LNCaP clone FGC (cell line): Measurements from ENCODE around the gene PDPK1.

Source experiments
- DNase-seq: peaks from one replicate; pipeline ENCODE4 v3.0.0-alpha.2; 2011; ENCODE audit warnings: low read depth
- H3K4me3 ChIP-seq: 2 replicates; pipeline ENCODE4 v1.5.1; 2011; ENCODE audit warnings: mild to moderate bottlenecking, low read depth, low read length, control low read depth
- TF ChIP-seq, protein P1 (sequence below): IDR thresholded peaks from 2 replicates; pipeline ENCODE4 v1.5.1; 2012; ENCODE audit warnings: mild to moderate bottlenecking; ENCODE audit not compliant: control insufficient read depth, insufficient read depth; ENCODE audit errors: extremely low read depth

The PDPK1 gene

DNA sequence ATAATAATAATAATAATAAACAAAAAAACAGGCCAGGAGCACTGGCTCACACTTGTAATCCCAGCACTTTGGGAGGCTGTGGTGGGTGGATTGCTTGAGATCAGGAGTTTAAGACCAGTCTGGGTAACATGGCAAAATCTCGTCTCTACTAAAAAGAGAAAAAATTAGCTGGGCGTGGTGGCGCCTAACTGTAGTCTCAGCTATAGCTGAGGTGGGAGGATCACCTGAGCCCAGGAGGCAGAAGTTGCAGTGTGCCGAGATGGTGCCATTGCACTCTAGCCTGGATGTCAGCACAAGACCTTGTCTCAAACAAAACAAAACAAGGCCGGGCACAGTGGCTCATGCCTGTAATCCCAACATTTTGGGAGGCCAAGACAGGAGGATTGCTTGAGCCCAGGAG, 42.8 kb upstream of the PDPK1 start:
- TF ChIP-seq, protein P1, sequence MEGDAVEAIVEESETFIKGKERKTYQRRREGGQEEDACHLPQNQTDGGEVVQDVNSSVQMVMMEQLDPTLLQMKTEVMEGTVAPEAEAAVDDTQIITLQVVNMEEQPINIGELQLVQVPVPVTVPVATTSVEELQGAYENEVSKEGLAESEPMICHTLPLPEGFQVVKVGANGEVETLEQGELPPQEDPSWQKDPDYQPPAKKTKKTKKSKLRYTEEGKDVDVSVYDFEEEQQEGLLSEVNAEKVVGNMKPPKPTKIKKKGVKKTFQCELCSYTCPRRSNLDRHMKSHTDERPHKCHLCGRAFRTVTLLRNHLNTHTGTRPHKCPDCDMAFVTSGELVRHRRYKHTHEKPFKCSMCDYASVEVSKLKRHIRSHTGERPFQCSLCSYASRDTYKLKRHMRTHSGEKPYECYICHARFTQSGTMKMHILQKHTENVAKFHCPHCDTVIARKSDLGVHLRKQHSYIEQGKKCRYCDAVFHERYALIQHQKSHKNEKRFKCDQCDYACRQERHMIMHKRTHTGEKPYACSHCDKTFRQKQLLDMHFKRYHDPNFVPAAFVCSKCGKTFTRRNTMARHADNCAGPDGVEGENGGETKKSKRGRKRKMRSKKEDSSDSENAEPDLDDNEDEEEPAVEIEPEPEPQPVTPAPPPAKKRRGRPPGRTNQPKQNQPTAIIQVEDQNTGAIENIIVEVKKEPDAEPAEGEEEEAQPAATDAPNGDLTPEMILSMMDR: no peak
- no peak for DNase-seq
- no peak overlapping the region for H3K4me3 ChIP-seq

GRCh38 chr16:2496223-2497115, 41.4 kb upstream of the PDPK1 start:
- TF ChIP-seq, protein P1: no peak
- no peak for DNase-seq
- no peak overlapping the region for H3K4me3 ChIP-seq

DNA sequence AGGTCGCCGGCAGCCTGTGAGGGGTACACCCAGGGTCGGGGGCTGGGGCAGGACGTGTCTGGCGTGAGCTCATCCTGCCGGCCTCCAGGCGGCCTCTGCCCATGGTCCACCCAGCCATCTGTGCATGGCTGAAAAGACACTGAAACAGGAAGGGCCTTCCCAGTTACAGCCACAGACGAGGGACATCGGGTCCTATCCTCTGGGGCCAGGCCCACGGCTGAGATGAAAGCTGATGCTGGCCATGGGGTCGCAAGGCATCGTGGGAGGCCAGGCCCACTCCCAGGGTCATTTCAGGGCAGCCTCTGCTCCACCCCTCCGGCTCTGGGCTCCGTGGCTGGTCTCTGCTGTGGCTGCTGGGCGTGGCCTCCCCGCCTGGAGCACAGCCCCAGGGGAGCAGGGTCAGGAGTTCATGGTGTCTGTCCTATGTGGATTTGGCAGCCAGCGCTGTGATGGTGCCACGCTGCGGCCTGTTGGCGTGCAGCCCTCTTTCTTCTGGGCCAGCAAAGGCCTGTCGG, 40.6 kb upstream of the PDPK1 start:
- peak; percentile 46 for DNase-seq
- TF ChIP-seq, protein P1: 0 out of 2 replicates have a peak, but pooled peaks have one; percentile 19

GRCh38 chr16:2497695-2498484, 39.9 kb upstream of the PDPK1 start:
- DNase-seq: no peak
- no peak overlapping the region for H3K4me3 ChIP-seq
- TF ChIP-seq, protein P1: no peak

More for the DNA sequence above, 40.6 kb upstream of the PDPK1 start:
- 0 out of 2 replicates have a peak overlapping the region, but pooled peaks have one; percentile 2 for H3K4me3 ChIP-seq

DNA sequence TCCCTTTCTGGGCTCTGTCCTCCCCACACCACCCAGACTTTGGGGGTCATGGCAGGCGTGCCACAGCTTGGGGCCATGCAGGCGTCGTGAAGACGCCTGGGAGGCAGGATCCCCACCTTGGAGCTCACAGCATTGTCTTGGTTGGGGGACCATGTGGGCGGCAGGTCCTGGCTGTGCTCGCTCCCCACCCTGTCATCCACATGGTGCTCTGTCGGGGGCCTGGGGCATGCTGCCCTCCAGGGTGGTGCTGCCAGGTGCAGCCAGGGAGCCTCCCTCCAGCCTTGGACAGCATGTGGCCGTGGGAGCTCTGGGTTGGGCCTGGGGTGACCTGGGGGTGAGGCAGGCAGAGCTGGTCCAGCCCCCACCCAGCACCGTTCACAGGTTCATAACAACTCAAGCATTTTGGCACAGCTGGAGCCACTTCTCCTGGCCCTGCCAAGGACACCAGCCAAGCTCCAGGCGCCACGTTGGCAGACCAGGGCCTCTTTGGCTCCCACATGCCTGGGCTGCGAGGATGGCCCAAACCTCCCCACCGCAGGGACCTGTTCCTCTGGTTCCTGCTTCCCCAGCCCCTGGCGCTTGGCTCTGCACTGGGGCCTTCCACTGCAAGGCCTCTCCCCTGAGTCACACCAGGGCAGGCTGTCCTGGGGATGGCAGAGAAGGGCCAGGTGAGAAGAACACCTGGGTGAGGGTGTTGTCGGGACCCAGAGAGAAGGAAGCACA, 39.1 kb upstream of the PDPK1 start:
- TF ChIP-seq, protein P1: no peak
- no peak overlapping the region for H3K4me3 ChIP-seq
- DNase-seq: peak; percentile 85

DNA sequence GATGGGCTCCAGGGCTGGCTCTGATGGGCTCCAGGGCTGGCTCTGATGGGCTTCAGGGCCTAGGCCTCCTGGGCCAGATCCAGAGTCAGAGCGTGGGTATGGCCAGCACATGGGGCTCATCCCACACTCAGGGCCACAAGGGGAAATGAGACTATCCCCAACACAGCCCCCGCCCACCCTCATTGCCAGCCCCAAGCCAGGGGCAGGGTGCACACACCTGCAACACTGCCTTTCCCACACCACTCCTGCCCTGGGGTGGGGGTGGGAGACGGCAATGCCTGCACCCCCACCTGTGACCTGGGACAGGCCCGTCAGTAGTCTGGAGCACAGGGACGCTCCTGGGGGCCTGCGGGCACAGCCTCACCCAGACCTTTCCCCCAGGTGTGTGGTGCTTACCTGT, 38.4 kb upstream of the PDPK1 start:
- H3K4me3 ChIP-seq: no peak overlapping the region
- TF ChIP-seq, protein P1: no peak
- DNase-seq: no peak
